Ramos (cell line): ENCODE measurements around the gene CFAP91.

Experiments
- in situ Hi-C: fragments of 300-500 bp; cut with MboI; formaldehyde crosslinking; loops from one replicate; pipeline ENCODE4 v1.14.3; 2022; ENCODE audit warnings: low sequenced_read_pairs; ENCODE audit not compliant: unreplicated experiment

The CFAP91 gene

GRCh38 chr3:119731560-119732343, 28.9 kb downstream of the CFAP91 start:
- in situ Hi-C loops, result no loop called here

- in situ Hi-C loops, result no loop called here
Measured at GRCh38 chr3:119733812-119734211, 31.0 kb downstream of the CFAP91 start.

GRCh38 chr3:119738741-119739140, 35.9 kb downstream of the CFAP91 start:
- in situ Hi-C loops, result no loop called here

GRCh38 chr3:119741657-119742590, 39.1 kb downstream of the CFAP91 start:
- in situ Hi-C loops, result no loop called here

- in situ Hi-C loops, result no loop called here
Measured at GRCh38 chr3:119743921-119744320, 41.1 kb downstream of the CFAP91 start.

- in situ Hi-C loops, result no loop called here
Measured at GRCh38 chr3:119745942-119746341, 43.1 kb downstream of the CFAP91 start.

- in situ Hi-C loops, result no loop called here
Measured at GRCh38 chr3:119746423-119746822, 43.6 kb downstream of the CFAP91 start.

- in situ Hi-C loops, result no loop called here
Measured at GRCh38 chr3:119747357-119747756, 44.5 kb downstream of the CFAP91 start.

- in situ Hi-C loops, result no loop called here
Measured at GRCh38 chr3:119748991-119749390, 46.2 kb downstream of the CFAP91 start.

- in situ Hi-C loops, result no loop called here
Measured at GRCh38 chr3:119751423-119751822, 48.6 kb downstream of the CFAP91 start.
